Right lobe of liver (tissue), 6 donors: Measurements from ENCODE around the gene CETN1. TPM values are rescaled to one million over a fixed set of nuclear protein-coding genes. Genes with fewer than 3 reads are reported as not detected.

Source experiments
- ATAC-seq, 4 donors: fragments of 200-7000 bp; cut with Tn5 transposase; one replicate each; pipeline ENCODE4 v1.9.1; 2020; ENCODE audit warnings: mild to moderate bottlenecking in 4 of 4, moderate library complexity in 4 of 4
- DNase-seq, 3 donors: peaks; one replicate each; pipeline ENCODE4 v3.0.0-alpha.2; 2020
- H3K27ac ChIP-seq, 3 donors: fragments of 200-600 bp; one replicate each; pipeline ENCODE4 v1.8.0; 2022
- H3K27me3 ChIP-seq, 2 donors: fragments of 200-600 bp; one replicate each; pipeline ENCODE4 v1.8.0; 2022
- H3K36me3 ChIP-seq, 4 donors: fragments of 200-600 bp; sonication (generic) in 1 of 4; one replicate each; pipeline versions ENCODE4 v1.5.1 to v1.8.0; 2017 to 2022; ENCODE audit warnings: control low read depth in 1 of 4
- H3K4me1 ChIP-seq, 4 donors: fragments of 200-600 bp; sonication (generic) in 1 of 4; one replicate each; pipeline versions ENCODE4 v1.5.1 to v1.8.0; 2017 to 2022; ENCODE audit warnings: control low read depth in 1 of 4
- H3K4me3 ChIP-seq, 3 donors: fragments of 200-600 bp; one replicate each; pipeline ENCODE4 v1.8.0; 2022
- H3K9me3 ChIP-seq, 4 donors: fragments of 200-600 bp; sonication (generic) in 1 of 4; one replicate each; pipeline versions ENCODE4 v1.5.1 to v1.8.0; 2017 to 2022; ENCODE audit warnings: control low read depth in 1 of 4
- POLR2A ChIP-seq: fragments of 450-650 bp; IDR thresholded peaks from one replicate; pipeline ENCODE4 v1.6.1; 2017; ENCODE audit warnings: antibody characterized with exemption, mild to moderate bottlenecking
- WGBS: methylation state at CpG from one replicate; pipeline ENCODE4 v1.1.6; 2018; ENCODE audit warnings: low coverage, low lambda C conversion rate; ENCODE audit not compliant: insufficient coverage; ENCODE audit errors: missing lambda C conversion rate; 5-methylcytosine and 5-hydroxymethylcytosine counted together
- intact Hi-C, 2 donors: fragments of 100-400 bp; cut with DNase I; formaldehyde crosslinking; loops; one replicate each; pipeline versions ENCODE4 v1.11.2 to v1.14.1; 2022
- total RNA-seq, 6 experiments: library from RNA; depleted of rRNA in 2 of 6; stranded (reverse); fragments of >200 nt in 2 of 6; fragmentation: NEBNext Ultra II Directional in 3 of 6; extraction: Animal tissue kit (Norgen Biotek cat#: 25700) in 3 of 6; gene quantifications; one replicate each; pipeline versions ENCODE4 v1.1.0 to v1.2.4, GENCODE V29; 2016 to 2023
- TF ChIP-seq, protein P1 (sequence below), 4 donors: fragments of 200-600 bp in 3 of 4; fragments of 450-650 bp in 1 of 4; IDR thresholded peaks; one replicate each; pipeline versions ENCODE4 v1.5.1 to v1.8.0; 2016 to 2022; ENCODE audit warnings: antibody characterized with exemption in 4 of 4, mild to moderate bottlenecking in 2 of 4
- donor health status: DM: no; HTN: yes; CAD: no.
- donor health status: DM: no; HTN: no; CAD: no.
- donor health status: DM: no; HTN: no; CAD: no.
- donor health status: DM: no; HTN: yes; CAD: no.
- donor health status: DM: no; HTN: yes; CAD: no.

Gene CETN1
- total RNA-seq, 6 experiments from 2014 or later: not detected

DNA sequence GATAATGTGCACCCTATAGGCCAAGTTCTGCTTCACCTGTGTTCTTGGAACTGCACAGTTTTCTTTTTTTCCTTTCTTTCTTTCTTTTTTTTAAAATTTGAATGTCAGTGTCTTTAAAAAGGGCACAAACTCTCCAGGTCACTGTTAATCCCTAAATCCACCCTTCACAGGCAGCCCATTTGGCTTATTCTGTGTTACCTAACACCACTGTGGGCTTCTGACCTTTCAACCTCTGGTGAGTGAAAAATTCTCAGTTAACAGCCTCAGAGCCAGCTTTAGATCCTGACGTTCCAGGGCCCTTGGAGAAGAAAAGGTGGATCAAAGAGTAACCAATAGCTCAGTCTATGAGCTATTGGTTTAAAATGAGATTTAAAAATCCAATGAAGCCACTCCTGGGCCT is 6.8 kb upstream of the CETN1 start:
- Histone ChIP-seq H3K4me3 (no peak overlapping the region), H3K27ac (no peak overlapping the region), H3K36me3 (no peaks in the 10 kb centered on the region), H3K27me3 (no peaks in the 10 kb centered on the region), H3K4me1 (no peaks in the 10 kb centered on the region), H3K9me3 (no peaks in the 10 kb centered on the region)
- TF ChIP-seq POLR2A: no peak
- TF ChIP-seq, protein P1, sequence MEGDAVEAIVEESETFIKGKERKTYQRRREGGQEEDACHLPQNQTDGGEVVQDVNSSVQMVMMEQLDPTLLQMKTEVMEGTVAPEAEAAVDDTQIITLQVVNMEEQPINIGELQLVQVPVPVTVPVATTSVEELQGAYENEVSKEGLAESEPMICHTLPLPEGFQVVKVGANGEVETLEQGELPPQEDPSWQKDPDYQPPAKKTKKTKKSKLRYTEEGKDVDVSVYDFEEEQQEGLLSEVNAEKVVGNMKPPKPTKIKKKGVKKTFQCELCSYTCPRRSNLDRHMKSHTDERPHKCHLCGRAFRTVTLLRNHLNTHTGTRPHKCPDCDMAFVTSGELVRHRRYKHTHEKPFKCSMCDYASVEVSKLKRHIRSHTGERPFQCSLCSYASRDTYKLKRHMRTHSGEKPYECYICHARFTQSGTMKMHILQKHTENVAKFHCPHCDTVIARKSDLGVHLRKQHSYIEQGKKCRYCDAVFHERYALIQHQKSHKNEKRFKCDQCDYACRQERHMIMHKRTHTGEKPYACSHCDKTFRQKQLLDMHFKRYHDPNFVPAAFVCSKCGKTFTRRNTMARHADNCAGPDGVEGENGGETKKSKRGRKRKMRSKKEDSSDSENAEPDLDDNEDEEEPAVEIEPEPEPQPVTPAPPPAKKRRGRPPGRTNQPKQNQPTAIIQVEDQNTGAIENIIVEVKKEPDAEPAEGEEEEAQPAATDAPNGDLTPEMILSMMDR (IDR thresholded peaks at IDR 0.05): no peak
- intact Hi-C loops: no loop called here
- ATAC-seq (no peak), DNase-seq (no peak)
- WGBS: 38% methylated on average over 1 of the region's 1 CpG

DNA sequence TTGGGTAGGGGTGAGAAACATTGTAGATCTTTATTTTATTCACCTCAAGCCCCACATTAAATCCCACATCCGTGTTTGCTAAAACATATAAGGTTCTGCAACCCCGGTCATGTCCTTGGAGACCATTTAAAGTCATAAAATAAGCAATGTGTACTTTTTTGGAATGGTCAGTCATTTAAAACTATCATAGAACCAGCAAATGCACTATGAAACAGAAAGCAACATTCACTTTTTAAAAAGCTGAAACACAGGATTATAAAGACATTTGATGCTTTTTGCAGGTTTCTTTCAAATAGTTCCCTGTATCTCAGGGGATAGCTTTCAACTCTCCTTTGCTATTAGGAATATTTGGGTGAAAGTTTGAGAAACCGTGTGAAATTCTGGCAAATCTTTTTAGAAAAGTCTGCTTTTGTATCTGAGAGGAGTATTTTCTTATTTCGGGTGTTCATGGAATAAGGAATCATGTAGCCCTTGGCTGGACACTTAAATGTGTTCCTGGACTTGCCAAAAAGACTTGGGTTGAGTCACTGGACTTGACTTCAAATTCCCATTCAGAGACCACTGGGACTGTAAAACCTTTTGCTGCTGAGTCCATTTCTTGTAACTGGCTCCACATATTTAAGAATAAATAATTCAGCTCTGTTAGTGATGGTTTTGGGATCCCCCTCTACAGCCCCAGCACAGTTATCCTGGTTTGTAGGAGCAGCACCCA is 5.9 kb upstream of the CETN1 start:
- WGBS: 53% methylated on average over 4 of the region's 4 CpGs
- Histone ChIP-seq H3K27me3 (no peaks in the 10 kb centered on the region), H3K36me3 (no peaks in the 10 kb centered on the region), H3K27ac (no peak overlapping the region), H3K9me3 (no peaks in the 10 kb centered on the region), H3K4me3 (no peak overlapping the region), H3K4me1 (no peaks in the 10 kb centered on the region)
- DNase-seq (no peak), ATAC-seq (no peak)
- TF ChIP-seq, protein P1 (IDR thresholded peaks at IDR 0.05): no peak
- no peak for TF ChIP-seq POLR2A
- intact Hi-C loops: no loop called here

DNA sequence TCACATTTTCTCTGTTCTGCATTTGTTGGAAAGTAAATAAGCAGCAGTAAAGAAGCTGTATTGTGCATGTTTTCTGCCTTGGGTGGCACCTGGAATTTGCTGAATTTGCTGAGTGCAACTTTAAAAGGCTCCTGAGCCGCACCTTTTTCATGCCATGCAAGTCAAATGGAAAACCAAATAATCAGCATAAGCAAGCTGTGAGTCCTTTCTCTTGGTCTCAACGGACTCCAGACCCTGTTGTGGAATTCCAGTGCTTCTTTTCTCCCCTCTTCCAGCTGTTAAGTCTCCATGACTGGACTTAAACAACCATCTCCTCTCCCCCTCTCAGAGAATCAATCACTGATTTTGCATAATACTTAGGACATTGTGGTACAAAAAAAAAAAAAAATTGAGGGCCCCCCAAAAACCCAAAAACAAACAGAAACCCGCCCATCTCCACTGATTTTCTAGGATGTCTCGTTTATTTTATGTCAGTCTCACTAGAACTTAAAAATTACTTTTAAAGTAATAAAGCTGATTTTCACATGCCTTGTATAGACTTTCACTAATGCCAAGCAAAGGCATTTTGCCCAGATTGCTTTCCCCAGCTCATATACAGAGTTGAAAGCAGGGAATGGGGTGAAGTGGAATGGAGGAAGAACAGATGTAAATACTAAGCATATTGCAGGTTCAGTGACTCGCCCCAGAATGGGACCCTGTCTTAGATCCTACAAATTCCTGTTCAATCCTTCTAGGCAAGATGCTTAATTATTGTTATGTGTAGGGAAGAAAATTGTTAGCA is 5.1 kb upstream of the CETN1 start:
- DNase-seq (no peak), ATAC-seq (no peak)
- Histone ChIP-seq H3K36me3 (no peaks in the 10 kb centered on the region), H3K4me1 (no peaks in the 10 kb centered on the region), H3K9me3 (no peaks in the 10 kb centered on the region), H3K27ac (no peak overlapping the region), H3K4me3 (no peak overlapping the region), H3K27me3 (no peaks in the 10 kb centered on the region)
- WGBS: 45% methylated on average over 5 of the region's 5 CpGs
- TF ChIP-seq, protein P1 (IDR thresholded peaks at IDR 0.05): no peak
- TF ChIP-seq POLR2A: no peak
- intact Hi-C loops: no loop called here

DNA sequence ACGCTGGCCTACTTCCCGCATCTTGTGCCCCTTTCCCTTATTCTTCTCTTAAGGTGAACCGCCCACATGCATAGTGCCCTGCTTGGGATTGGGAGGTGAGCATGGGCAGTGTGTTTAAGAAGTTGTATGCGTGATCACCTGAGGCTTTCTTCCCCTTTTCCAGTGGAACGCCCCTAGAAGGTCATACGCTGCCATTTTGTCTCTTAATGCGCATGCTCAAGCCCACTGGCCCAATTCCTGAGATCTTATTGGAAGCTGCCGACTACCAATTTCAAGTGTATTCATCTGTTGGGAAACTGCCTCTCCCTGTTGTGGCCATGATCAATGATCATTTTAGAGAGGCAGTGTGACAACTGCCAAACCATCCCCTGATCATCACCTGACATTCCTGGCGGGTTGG is 3.3 kb upstream of the CETN1 start:
- TF ChIP-seq POLR2A: no peak
- TF ChIP-seq, protein P1 (IDR thresholded peaks at IDR 0.05): no peak
- 70% methylated on average over 9 of the region's 9 CpGs for WGBS

More for the DNA sequence above, 3.3 kb upstream of the CETN1 start:
- Histone ChIP-seq H3K9me3 (no peaks in the 10 kb centered on the region), H3K36me3 (no peaks in the 10 kb centered on the region), H3K27me3 (no peaks in the 10 kb centered on the region), H3K27ac (no peak overlapping the region), H3K4me1 (no peaks in the 10 kb centered on the region), H3K4me3 (no peak overlapping the region)
- intact Hi-C loops: no loop called here
- DNase-seq (no peak), ATAC-seq (no peak)
